ENCODE results near the gene ACVRL1.
"Not testable (repeated sequence)": the region's sequence is repeated elsewhere in the genome, so short reads cannot be mapped to it uniquely, and the experiment has no call there.

ACVRL1 gene

GRCh38 chr12:51874486-51874885 is 32.8 kb upstream of the ACVRL1 start:
- no peak for DNase-seq

- DNase-seq, result no peak
Measured at GRCh38 chr12:51879102-51879501, 28.2 kb upstream of the ACVRL1 start.

GRCh38 chr12:51883295-51883694 is 24.0 kb upstream of the ACVRL1 start:
- DNase-seq, result no peak

- no peak for DNase-seq
Measured at GRCh38 chr12:51883998-51884675, 23.2 kb upstream of the ACVRL1 start.

- DNase-seq, result no peak
Measured at GRCh38 chr12:51884676-51885229, 22.6 kb upstream of the ACVRL1 start.

- not testable (repeated sequence) for DNase-seq
Measured at GRCh38 chr12:51885294-51886020, 21.8 kb upstream of the ACVRL1 start.

- DNase-seq, result peak in 8 of 14 donors; percentile 17 to 38 (median 36)
Measured at GRCh38 chr12:51886021-51886710, 21.1 kb upstream of the ACVRL1 start.

- no peak for DNase-seq
Measured at GRCh38 chr12:51887476-51888315, 19.6 kb upstream of the ACVRL1 start, which contains the start of gene ANKRD33. TSS of gene ANKRD33 (plus strand) at chr12:51888103. CDS start at chr12:51888187, 84 bp downstream.

- DNase-seq, result no peak
Measured at GRCh38 chr12:51888316-51889215, 18.7 kb upstream of the ACVRL1 start.

GRCh38 chr12:51889216-51890132 is 17.8 kb upstream of the ACVRL1 start:
- no peak for DNase-seq

GRCh38 chr12:51890133-51890464 is 17.2 kb upstream of the ACVRL1 start:
- no peak for DNase-seq

- DNase-seq, result no peak
Measured at GRCh38 chr12:51890511-51891171, 16.7 kb upstream of the ACVRL1 start.

- no peak for DNase-seq
Measured at GRCh38 chr12:51891843-51892242, 15.5 kb upstream of the ACVRL1 start.

- no peak for DNase-seq
Measured at GRCh38 chr12:51893786-51894185, 13.5 kb upstream of the ACVRL1 start.

- DNase-seq, result no peak
Measured at GRCh38 chr12:51895378-51896135, 11.7 kb upstream of the ACVRL1 start.

GRCh38 chr12:51896236-51896635 is 11.1 kb upstream of the ACVRL1 start:
- no peak for DNase-seq

- DNase-seq, result no peak
Measured at GRCh38 chr12:51897181-51897580, 10.1 kb upstream of the ACVRL1 start.

- DNase-seq, result no peak
Measured at GRCh38 chr12:51898506-51898905, 8.8 kb upstream of the ACVRL1 start.

- DNase-seq, result no peak
Measured at GRCh38 chr12:51898937-51899336, 8.4 kb upstream of the ACVRL1 start.

Data from C1 segment of cervical spinal cord (tissue), 14 donors.